ENCODE data around the gene PCDH1.
"Not testable (repeated sequence)": the region's sequence is repeated elsewhere in the genome, so short reads cannot be mapped to it uniquely, and the experiment has no call there.

Gene PCDH1

DNA sequence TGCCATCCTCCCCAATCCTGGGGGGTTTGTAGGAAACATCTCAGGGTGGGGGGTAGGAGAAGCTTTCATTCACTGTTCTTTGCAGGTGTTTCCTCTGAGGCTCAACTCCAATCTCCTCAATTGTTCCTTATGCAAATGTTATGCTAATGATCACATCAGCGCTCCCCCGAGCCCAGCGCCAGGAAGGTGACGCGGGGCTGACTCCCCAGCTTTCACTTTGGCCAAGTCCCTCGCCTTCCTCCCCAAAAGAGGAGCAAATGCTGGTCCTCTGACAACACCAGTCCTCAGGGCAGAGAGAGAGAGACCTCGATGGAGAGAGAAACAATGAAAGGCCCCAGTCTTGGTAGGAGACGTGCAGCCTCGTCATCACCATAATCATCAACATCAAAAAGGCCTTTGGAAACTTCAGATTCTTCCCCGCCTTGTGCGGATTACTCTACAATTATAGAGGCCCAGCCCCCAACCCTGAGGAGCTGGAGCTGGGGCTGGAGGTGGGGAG is 39.1 kb downstream of the PCDH1 start:
- no peak for DNase-seq (ENCODE audit: extremely low read depth in 1 of 2, low read depth in 1 of 2)

DNA sequence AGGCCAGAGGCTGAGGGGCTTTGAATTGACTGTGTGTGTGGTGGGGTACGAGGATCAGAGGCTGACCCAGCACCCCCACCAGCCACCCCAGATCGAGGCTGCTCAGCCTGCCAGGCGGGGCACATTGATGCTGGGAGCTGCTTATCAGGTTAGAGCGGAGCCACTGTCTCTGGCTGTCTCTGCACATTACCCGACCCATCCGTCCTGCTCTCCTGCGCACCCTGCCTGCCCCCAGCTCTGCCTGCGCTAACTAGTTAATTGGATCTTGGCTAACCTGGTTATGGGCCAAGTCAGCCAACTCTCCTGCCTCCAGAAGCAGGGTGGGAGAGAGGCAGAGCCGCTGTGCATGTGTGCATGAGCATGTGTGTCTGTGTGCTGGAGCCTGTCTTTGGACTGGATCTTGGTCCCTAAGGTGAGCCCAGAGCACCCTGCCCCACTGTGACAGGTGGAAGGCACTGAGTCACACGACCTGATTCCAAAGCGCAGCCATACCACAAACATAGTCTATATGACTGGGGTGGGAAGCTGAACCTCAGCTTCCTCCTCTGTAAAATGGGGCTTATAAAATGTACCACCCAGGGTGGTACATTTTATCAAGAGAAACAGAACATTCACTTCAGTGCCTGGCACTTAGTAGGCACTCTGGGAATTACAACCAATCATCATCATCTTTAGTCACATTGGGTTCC is 39.7 kb downstream of the PCDH1 start:
- no peak for DNase-seq (ENCODE audit: extremely low read depth in 1 of 2, low read depth in 1 of 2)

DNA sequence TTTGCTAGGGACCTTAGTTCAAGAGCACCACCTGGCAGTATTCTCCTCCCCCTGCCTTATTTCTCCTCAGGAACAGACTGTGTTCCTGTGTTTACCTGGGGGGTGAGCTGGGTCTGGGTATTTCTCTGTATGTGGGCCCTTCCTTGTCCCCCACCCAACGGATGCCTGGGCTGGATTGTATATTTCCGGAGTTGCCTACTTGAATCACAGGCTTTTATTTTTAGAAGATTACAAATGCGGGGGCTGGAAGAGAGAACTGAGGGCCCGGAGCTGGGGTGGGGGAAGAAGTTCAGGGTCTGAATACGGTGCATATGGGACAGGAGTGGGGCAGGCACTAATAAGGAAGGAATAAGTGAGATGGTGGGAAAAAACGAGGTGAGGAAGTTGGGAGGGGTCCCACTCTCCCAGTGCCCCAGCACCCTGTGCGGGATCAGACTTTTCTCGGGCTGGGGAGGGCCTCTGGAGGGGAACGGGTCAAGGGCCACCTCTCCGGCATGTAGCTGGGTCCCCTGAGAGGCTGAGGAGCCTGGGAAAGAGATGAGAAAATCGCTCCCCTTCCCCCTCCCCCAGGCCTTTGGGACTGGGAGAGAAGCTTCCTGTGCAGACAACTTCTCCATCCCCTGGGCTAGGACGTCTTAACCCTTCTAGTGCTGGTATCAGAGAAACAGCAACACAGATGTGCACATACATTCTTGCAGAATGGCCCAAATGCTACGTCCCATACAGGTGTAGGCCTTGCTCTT is 42.1 kb downstream of the PCDH1 start:
- DNase-seq (ENCODE audit: extremely low read depth in 1 of 2, low read depth in 1 of 2): no peak

DNA sequence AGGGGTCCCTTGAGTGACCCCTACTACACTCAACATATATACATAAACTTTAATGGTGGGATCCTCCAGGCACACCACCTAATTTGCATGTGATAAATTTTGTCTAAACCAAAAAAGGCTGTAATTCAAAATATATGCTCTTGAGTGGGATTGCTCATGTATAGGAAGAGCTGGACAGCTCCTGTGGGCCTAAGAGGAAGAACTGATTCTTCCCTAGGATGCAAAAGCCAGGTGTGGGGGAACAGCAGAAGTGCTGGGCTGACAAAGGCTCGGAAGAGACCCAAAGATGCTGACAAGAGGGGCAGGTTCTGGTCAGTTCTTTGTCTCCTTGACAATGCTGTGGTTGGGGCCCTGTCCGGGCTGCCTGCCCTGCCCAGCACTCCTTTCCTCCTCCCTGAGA is 43.9 kb downstream of the PCDH1 start:
- no peak for DNase-seq (ENCODE audit: extremely low read depth in 1 of 2, low read depth in 1 of 2)

DNA sequence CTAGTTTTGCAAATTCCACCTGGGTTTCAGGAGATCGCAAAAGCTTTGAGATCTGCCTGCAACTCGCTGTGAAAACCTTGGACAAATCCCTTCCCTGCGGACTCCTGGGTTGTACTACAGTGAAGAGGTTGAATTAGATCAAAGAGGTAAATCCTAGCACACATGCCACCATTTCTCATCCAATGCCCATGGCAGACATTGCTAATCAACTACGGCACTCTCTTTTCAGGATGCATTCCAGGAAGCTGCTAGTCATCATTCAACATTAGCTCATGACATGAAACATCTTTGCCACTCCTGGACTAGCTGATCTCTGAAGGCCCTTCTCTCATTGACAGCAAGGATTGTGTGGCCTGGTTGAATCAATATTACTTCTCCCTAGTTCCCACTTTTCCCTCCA is 46.1 kb downstream of the PCDH1 start:
- no peak for DNase-seq (ENCODE audit: extremely low read depth in 1 of 2, low read depth in 1 of 2)

DNA sequence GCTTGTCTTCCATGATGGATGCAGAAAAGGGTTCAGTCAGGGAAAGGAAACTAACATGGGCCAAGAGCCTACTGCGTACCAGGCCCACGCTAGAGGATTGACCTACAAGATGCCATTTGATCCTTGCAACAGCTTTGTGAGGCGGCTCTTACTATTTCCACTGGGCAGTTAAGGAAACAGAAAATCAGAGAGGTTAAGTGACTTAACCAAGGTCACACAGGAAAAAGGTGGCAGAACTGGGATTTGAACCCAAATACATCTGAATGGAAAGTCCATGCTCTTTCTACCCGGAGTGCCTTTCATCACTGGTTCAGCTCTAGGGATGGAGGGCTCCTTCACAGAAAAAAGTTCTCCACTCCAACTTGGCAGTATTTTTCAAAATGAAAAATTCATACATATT is 50.0 kb downstream of the PCDH1 start:
- DNase-seq (ENCODE audit: extremely low read depth in 1 of 2, low read depth in 1 of 2): no peak

DNA sequence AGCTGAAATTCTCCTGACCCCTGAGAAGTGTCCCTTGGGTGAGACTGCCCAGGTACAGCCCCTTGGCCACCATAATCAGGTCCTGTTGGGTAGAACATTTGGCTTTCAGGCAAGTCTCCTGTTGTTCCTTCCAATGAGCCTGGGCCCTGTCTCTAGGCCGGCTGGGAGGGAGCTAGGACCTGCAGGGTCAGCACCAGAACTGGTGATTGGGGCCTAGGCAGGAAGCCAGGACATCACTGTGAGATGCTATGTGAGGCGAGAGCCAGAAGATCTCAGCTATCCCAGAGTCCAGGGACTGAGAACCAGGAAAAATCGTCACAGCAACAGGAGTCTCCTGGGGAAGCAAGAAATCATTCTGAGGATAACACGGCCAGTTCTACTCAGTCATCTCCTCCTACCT is 51.5 kb downstream of the PCDH1 start:
- no peak for DNase-seq (ENCODE audit: extremely low read depth in 1 of 2, low read depth in 1 of 2)

DNA sequence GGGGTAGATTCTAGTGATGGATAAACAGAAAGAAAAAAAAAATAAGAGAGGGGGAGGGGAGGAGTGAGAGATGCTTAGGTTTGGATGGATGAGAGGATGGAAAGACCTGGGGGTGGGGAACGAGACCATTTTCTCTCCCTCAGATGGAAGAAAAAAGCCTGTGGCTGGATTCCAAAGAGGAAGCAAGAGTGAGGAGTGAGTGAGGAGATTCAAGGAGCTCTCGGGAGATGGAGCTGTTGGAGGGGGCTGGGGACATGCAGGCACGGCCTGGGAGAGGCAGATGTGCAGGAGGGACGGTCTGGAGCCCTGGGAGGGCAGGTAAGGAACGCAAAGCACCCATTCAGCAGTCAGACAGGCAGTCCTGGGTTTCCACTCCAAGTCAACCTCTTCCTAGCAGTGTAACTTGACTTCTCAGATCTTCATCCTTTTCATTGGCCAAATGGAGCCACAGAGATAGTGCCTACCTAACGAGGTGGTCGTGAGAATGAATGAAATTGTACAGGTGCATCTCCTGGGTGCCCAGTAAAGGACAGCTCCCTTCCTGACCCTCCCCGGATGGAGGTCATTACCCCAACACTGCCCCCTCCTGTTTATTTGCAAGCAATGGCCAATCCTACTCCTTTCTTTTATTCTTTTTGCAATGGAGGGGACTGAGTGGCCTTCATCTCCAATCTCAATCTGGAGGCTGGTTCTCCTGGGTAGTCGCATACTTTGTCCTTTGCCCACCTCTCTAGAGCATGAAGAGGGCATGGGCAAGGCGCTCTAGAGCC is 52.2 kb downstream of the PCDH1 start:
- DNase-seq (ENCODE audit: extremely low read depth in 1 of 2, low read depth in 1 of 2): no peak

DNA sequence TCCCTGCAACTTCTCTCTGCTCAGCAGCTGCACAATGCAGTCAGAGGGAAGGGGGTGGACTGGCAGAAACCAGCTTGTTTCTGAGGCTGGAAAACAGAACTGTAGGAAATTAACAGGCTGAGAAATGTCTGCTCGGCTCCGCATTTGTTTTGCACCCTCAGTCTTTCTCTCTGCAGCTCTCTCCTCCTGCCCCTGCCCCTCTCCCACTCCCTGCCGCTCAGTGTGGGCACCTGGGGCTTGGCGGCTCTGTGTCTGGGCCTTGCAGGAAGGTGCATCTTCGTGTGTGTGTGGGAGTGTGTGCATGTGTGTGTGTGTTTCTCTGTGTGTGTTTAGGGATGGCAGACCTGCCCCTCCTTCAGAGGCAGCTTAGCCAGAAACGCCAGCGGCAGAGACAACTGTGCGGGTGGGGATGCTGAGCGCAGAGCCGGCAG is 53.0 kb downstream of the PCDH1 start:
- DNase-seq (ENCODE audit: extremely low read depth in 1 of 2, low read depth in 1 of 2): no peak

DNA sequence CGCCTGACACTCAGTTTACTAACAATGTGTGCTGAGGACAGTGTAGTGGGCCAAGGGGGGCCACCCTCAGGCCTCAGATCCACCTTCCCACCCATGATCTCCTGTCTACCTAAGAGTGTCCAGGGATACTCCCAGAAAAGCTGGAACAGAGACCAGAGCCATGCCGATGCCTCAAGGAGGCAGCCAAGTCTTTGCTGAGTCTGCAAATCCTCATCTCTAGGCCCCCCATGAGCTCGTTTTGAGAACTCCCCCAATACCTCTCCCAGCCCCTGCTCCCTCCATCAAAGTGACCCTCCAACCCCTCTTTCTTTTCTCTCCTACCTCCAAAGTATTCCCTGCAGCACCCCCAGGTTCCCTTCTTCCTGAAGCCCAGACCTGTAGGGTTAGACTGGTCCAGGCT is 53.5 kb downstream of the PCDH1 start:
- no peak for DNase-seq (ENCODE audit: extremely low read depth in 1 of 2, low read depth in 1 of 2)

DNA sequence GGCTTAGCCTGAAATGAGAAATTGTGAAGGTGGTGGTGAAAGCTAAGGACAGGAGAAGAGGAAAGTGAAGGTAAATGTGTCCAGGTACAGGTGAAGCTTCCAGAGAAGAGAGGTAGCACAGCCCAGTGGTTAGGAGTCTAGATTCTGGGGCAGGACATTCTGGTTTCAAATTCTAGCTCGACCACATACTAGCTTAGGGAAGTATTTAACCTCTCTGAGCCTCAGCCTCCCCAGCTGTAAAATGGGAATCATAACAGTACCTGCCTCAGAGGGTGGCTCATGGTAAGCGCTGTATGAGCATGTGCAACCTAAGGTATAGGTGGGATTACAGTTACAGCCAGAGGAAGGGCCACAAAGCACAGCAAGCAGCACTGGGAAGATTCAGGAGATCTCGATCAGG is 55.2 kb downstream of the PCDH1 start:
- DNase-seq (ENCODE audit: extremely low read depth in 1 of 2, low read depth in 1 of 2): no peak

DNA sequence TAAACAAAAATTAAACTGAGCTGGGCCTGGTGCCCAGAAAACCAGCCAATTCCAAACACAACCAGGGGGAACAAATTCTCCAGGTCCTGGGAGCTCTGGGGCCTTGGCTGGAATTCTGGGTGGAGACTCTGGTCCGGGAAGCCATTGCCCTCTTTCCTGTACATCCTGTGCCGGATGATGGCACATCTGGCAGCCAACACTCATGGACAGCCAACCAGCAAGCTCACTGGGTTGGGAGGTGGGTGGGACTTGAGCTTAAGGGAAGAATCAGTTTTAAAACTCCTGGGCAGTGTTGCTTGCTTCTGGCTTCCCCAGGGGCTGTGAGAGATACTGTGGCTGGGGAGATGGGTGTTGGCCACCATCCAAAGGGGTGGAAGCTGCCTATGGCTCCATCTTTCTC is 56.1 kb downstream of the PCDH1 start:
- no peak for DNase-seq (ENCODE audit: extremely low read depth in 1 of 2, low read depth in 1 of 2)

DNA sequence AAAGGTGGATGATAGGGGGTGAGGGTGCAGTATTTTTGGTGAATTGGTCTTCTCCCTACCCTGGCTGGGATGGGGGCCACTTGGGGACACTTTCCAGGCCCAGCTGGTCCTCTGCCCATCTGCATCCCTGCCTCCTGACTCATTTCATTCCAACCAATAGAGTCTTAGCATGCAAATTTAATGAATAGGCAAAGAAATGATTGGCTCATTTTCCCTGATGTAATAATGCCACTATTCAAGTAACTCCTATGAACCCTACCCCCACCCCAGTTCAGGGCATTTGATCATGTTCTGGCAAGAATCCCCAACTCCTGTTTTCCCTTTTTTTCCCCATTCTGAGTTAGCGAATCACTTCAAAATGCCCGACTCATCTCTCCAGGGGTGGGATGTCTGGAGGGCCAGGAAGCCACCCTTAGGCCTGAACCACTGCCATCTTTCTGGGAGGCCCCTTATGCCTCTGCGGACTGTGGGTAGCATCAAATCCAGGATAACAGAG is 56.7 kb downstream of the PCDH1 start:
- no peak for DNase-seq (ENCODE audit: extremely low read depth in 1 of 2, low read depth in 1 of 2)

DNA sequence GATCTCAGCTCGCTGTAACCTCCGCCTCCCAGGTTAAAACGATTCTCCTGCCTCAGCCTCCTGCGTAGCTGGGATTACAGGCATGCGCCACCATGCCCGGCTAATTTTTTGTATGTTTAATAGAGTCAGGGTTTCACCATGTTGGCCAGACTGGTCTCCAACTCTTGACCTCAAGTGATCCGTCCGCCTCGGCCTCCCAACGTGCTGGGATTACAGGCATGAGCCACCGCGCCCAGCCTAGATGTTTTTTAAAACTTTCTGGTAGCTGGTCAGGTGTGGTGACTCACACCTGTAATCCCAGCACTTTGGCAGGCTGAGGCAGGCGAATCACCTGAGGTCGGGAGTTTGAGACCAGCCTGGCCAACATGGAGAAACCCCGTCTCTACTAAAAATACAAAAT is 57.5 kb downstream of the PCDH1 start:
- not testable (repeated sequence) for DNase-seq (ENCODE audit: extremely low read depth in 1 of 2, low read depth in 1 of 2)

DNA sequence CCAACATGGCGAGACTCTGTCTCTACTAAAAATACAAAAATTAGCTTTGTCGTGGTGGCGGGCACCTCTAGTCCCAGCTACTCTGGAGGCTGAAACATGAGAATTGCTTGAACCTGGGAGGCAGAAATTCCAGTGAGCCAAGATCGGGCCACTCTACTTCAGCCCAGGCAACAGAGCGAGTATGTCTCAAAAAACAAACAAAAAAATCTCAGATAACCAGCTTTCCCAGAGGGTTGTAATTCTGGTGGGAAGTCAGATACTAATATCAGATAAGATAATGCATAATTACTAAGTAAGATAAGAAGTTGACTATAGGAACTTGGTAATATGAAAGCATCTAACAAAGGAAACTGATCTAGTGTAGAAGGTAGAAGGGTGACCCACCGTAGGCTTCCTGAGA is 60.6 kb downstream of the PCDH1 start:
- no peak for DNase-seq (ENCODE audit: extremely low read depth in 1 of 2, low read depth in 1 of 2)

DNA sequence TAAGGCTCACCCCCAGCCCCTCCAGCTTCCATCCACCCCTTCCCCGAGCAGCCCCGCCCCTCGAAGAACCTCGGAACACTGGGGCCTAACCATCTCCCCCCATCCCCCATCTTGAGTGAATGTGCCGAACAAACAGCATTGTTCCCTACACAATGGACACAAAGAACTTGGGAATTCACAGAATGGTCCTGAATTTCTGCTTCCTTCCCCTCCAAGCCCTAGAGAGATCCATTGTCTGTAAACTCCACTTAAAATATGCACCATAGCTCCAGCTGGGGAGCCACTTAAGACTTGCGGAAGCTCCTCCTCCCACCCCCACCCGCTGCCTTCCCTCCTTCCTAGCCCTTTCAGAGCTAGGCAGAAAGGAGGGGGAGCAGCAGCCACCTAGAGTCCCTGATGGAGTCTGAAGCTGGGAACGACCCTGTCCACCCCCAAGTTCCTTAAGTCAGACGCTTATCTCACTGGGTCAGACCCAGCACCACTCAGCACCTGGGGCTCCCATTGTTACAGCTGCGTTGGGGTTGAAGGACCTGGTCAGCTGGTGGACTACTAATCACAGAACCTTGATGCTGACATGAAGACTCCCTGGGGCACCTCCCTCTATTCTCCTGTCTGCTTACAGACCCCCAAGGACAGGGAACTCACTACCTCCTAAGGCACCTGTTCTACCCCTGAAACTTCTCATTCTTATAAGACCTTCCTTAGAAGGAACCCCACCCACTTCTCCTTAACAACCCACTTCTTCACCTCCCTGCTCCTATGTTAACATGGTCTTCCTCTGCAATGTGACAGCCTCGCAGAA is 61.4 kb downstream of the PCDH1 start:
- DNase-seq (ENCODE audit: extremely low read depth in 1 of 2, low read depth in 1 of 2): no peak

DNA sequence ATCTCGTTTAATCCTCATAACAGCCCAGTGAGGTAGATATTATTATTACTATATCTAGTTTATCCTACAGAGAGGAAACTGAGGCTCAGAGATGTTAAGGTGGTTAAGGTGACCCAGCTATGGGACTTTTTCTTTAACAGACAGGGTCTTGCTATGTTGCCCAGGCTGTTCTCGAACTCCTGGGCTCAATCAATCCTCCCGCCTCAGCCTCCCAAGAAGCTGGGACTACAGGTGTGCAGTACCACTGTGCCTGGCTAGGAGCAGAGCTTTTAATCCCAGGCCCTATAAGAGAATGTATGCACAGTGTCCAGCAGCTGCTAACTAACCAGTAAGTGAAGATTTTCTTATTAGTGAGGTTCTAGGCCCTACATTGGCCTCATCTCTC is 62.4 kb downstream of the PCDH1 start:
- no peak for DNase-seq (ENCODE audit: extremely low read depth in 1 of 2, low read depth in 1 of 2)

DNA sequence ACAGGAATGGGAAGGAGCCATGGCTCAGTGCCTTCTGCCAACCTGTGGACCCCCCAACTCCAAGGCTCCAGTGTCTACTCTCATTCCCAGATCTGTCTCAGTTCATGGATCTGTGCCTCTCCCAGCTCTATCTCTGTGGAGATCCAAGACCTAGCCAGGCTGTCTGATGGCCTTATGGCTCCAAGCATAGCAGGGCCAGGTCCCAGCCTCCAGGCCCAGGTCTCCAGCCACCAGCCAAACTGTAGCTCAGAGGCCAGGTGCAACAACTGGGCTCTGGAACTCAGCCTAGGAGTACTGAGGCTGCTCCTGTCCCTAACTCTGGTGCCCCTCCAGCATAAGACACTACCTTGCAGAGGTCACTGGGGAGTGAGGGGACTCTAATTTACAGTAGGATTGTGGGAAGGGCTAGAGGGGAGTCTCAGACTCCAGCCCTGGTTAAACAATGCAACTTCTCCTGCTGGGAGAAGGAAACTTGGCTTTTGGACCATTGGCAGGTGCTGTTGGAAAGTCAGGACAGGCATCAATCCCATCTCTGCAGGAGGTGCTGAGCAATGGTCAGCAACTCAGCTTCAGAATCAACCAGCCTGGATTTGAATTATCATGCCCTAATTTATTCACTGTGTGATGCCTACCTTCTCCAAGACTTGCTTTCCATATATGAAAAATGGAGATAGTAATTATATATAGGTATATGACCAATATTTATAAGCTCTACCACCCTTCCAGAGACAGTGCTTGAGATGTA is 63.0 kb downstream of the PCDH1 start:
- DNase-seq (ENCODE audit: extremely low read depth in 1 of 2, low read depth in 1 of 2): no peak

DNA sequence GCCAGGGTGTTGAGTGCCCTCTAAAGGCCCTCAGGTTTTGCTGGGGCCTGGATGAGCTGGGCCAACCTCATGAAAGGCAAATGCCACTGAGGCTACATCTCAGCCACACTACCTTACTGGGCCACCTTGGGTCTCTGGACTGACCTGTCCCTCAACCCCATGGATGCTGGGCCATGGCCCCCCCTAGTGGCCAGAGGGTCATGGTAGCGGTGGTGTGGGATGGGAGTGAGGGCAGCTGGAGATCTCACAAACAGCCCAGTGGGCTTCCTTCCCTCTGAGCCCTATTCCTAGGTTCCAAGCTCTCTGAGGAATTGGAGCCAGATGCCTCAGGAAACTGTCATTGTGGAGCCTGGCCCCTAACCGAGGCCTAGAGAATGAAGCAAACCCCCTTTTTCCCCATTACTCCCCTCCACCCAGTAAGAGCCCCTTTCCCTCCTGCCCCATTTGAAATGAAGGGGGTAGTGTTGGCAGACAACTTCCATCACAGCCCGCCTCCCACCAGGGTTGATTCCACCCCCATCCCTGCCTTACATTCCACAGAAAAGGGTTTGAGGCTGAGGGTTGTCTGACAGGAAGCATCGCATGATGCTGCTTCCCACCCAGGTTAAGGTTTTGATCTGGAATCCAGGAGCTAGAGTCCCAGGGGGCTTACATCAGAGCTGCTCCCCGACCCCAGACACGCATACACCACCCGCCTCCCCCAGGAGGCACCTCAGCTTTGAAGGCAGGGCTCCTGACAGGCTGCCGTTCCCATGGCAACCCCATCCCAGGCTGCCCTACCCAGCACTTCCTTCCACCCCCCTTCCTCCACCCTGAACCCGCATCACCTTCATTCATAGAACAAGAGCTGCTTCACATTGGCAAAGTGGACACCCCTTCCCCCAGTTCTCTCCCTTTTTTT is 63.9 kb downstream of the PCDH1 start:
- DNase-seq (ENCODE audit: extremely low read depth in 1 of 2, low read depth in 1 of 2): peak in 1 of 2 donors; percentile 27
